IMR-90 (cell line): Measurements from ENCODE around the gene G3BP2.

Experiments used
- FOS ChIP-seq: fragments of 150-350 bp; IDR thresholded peaks from 2 replicates; pipeline ENCODE4 v1.6.1; 2016; ENCODE audit warnings: low read depth, low read length
- MAFK ChIP-seq: IDR thresholded peaks from 2 replicates; pipeline ENCODE4 v1.6.1; 2012; ENCODE audit warnings: low read depth, low read length, improper control_type of control experiment
- POLR2A ChIP-seq: IDR thresholded peaks from 2 replicates; pipeline ENCODE4 v1.6.1; 2012; ENCODE audit warnings: mild to moderate bottlenecking, low read depth, low read length
- RCOR1 ChIP-seq: IDR thresholded peaks from 2 replicates; pipeline ENCODE4 v1.6.1; 2012; ENCODE audit warnings: mild to moderate bottlenecking, low read length, improper control_type of control experiment; ENCODE audit not compliant: insufficient replicate concordance
- SMC3 ChIP-seq: fragments of 150-350 bp; IDR thresholded peaks from 2 replicates; pipeline ENCODE4 v1.6.1; 2016; ENCODE audit warnings: low read depth, mild to moderate bottlenecking, antibody characterized with exemption, low read length, moderate library complexity
- TF ChIP-seq, protein P1 (sequence below): conservative IDR thresholded peaks from 2 replicates; pipeline ENCODE4 v1.5.1; 2012; ENCODE audit warnings: mild to moderate bottlenecking, low read depth, low read length, improper control_type of control experiment
- TF ChIP-seq, protein P2 (sequence below): fragments of 150-350 bp; IDR thresholded peaks from 2 replicates; pipeline ENCODE4 v1.6.1; 2016; ENCODE audit warnings: low read depth, mild to moderate bottlenecking, low read length, moderate library complexity, borderline replicate concordance

DNA sequence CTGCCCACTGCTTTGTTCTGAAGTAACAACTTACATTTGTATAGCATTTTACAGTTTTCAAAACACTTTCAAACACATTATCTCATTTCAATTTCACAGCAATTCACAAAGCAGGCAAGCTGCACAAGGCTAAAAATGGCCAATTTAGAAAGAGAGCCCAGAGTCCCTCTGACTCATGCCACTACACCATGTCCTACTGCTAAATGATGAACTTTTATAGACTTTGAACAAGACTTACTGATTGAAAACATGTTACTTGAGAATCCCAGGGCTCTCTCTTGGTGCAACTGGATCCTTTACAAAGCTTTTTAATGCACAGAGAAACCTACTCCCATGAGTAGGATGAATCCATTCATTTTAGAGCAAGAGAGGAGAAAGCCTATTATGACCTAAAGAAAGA is 5.8 kb upstream of the G3BP2 start:
- TF ChIP-seq, protein P1, sequence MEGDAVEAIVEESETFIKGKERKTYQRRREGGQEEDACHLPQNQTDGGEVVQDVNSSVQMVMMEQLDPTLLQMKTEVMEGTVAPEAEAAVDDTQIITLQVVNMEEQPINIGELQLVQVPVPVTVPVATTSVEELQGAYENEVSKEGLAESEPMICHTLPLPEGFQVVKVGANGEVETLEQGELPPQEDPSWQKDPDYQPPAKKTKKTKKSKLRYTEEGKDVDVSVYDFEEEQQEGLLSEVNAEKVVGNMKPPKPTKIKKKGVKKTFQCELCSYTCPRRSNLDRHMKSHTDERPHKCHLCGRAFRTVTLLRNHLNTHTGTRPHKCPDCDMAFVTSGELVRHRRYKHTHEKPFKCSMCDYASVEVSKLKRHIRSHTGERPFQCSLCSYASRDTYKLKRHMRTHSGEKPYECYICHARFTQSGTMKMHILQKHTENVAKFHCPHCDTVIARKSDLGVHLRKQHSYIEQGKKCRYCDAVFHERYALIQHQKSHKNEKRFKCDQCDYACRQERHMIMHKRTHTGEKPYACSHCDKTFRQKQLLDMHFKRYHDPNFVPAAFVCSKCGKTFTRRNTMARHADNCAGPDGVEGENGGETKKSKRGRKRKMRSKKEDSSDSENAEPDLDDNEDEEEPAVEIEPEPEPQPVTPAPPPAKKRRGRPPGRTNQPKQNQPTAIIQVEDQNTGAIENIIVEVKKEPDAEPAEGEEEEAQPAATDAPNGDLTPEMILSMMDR, result no peak
- no peak for TF ChIP-seq MAFK
- TF ChIP-seq POLR2A, result no peak
- TF ChIP-seq RCOR1, result no peak
- TF ChIP-seq, protein P2, sequence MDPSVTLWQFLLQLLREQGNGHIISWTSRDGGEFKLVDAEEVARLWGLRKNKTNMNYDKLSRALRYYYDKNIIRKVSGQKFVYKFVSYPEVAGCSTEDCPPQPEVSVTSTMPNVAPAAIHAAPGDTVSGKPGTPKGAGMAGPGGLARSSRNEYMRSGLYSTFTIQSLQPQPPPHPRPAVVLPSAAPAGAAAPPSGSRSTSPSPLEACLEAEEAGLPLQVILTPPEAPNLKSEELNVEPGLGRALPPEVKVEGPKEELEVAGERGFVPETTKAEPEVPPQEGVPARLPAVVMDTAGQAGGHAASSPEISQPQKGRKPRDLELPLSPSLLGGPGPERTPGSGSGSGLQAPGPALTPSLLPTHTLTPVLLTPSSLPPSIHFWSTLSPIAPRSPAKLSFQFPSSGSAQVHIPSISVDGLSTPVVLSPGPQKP, result no peak
- TF ChIP-seq FOS, result no peak
- TF ChIP-seq SMC3, result no peak
